Measurements from ENCODE around the gene MYOM3.
"Not testable (repeated sequence)": the region's sequence is repeated elsewhere in the genome, so short reads cannot be mapped to it uniquely, and the experiment has no call there.

MYOM3 gene

GRCh38 chr1:24069817-24070216 is 42.1 kb downstream of the MYOM3 start:
- DNase-seq: no peak

- DNase-seq: no peak
These were observed 44.0 kb downstream of the MYOM3 start for GRCh38 chr1:24067978-24068377.

- DNase-seq: no peak
These were observed 46.6 kb downstream of the MYOM3 start for GRCh38 chr1:24065304-24065703.

- no peak for DNase-seq
These were observed 49.7 kb downstream of the MYOM3 start for GRCh38 chr1:24062221-24062620.

- DNase-seq: no peak
These were observed 51.5 kb downstream of the MYOM3 start for GRCh38 chr1:24060482-24060881.

GRCh38 chr1:24058671-24059455 is 53.1 kb downstream of the MYOM3 start:
- DNase-seq: no peak

GRCh38 chr1:24057171-24057570 is 54.8 kb downstream of the MYOM3 start:
- DNase-seq: no peak

GRCh38 chr1:24055681-24056080 is 56.3 kb downstream of the MYOM3 start:
- DNase-seq: no peak

GRCh38 chr1:24052220-24052619 is 59.7 kb downstream of the MYOM3 start:
- DNase-seq: no peak

GRCh38 chr1:24051206-24051945 is 60.6 kb downstream of the MYOM3 start:
- no peak for DNase-seq

GRCh38 chr1:24049733-24050132 is 62.2 kb downstream of the MYOM3 start:
- DNase-seq: no peak

- not testable (repeated sequence) for DNase-seq
These were observed 63.0 kb downstream of the MYOM3 start for GRCh38 chr1:24048894-24049293.

GRCh38 chr1:24048205-24048869 is 63.6 kb downstream of the MYOM3 start:
- peak; percentile 8 for DNase-seq

- DNase-seq: no peak
These were observed 64.8 kb downstream of the MYOM3 start for GRCh38 chr1:24047110-24047477.

- no peak for DNase-seq
These were observed 66.2 kb downstream of the MYOM3 start for GRCh38 chr1:24045771-24046170.

- not testable (repeated sequence) for DNase-seq
These were observed 67.3 kb downstream of the MYOM3 start for GRCh38 chr1:24044672-24045071.

GRCh38 chr1:24043345-24044032 is 68.4 kb downstream of the MYOM3 start:
- DNase-seq: peak; percentile 36

GRCh38 chr1:24042315-24042714 is 69.6 kb downstream of the MYOM3 start:
- DNase-seq: no peak

GRCh38 chr1:24036088-24036487 is 75.8 kb downstream of the MYOM3 start:
- no peak for DNase-seq

- no peak for DNase-seq
These were observed 79.0 kb downstream of the MYOM3 start for GRCh38 chr1:24032981-24033380.

- not testable (repeated sequence) for DNase-seq
These were observed 80.9 kb downstream of the MYOM3 start for GRCh38 chr1:24030976-24031516.

GRCh38 chr1:24027838-24028468 is 84.0 kb downstream of the MYOM3 start:
- DNase-seq: peak; percentile 8
